ENCODE measurements around the gene FOXP4. TPM values are rescaled to one million over a fixed set of nuclear protein-coding genes. Genes with fewer than 3 reads are reported as not detected.

The FOXP4 gene
- total and polyA plus RNA-seq, 4 donors = 2.5 to 16.0 (median 4.3) TPM

- Histone ChIP-seq H3K9ac (ENCODE audit: low read depth in 1 of 2, low read length in 2 of 2) (no peak overlapping the region), H3K9me3 (ENCODE audit: control insufficient read depth in 4 of 4, low read length in 3 of 4) (no peaks in the 10 kb centered on the region), H3K4me1 (ENCODE audit: control insufficient read depth in 4 of 4, insufficient read depth in 4 of 4, low read length in 3 of 4) (peaks cover 0 to 23% (median 13%) of the 10 kb centered on the region in 4 donors), H3K36me3 (ENCODE audit: control insufficient read depth in 4 of 4, insufficient read depth in 3 of 4, low read depth in 1 of 4, low read length in 3 of 4) (no peaks in the 10 kb centered on the region), H3K4me3 (ENCODE audit: low read depth in 1 of 3, low read length in 3 of 3) (peak overlapping the region in 1 of 3 donors; percentile 36), H3K27ac (ENCODE audit: low read depth in 1 of 2, low read length in 2 of 2) (peak overlapping the region in 1 of 2 donors; percentile 41), H3K27me3 (ENCODE audit: control insufficient read depth in 4 of 4, insufficient read depth in 4 of 4, low read length in 3 of 4) (peaks cover 0 to 13% (median 3%) of the 10 kb centered on the region in 4 donors)
- no peak for TF ChIP-seq YY1 (IDR thresholded peaks at IDR 0.05)
- TF ChIP-seq MAX (IDR thresholded peaks at IDR 0.05) = no peak
- no peak for TF ChIP-seq FOXA1 (IDR thresholded peaks at IDR 0.05)
- TF ChIP-seq SP1 (IDR thresholded peaks at IDR 0.05) = no peak
- no peak for TF ChIP-seq RXRA (IDR thresholded peaks at IDR 0.05)
- no peak for TF ChIP-seq RAD21 (IDR thresholded peaks at IDR 0.05)
- TF ChIP-seq ATF3 (IDR thresholded peaks at IDR 0.05) = no peak
- TF ChIP-seq TAF1 (conservative IDR thresholded peaks at IDR 0.05) = no peak
- no peak for TF ChIP-seq JUND (IDR thresholded peaks at IDR 0.05)
- TF ChIP-seq GABPA (IDR thresholded peaks at IDR 0.05 in 1 of 2, conservative IDR thresholded peaks at IDR 0.05 in 1 of 2) = no peak
- no peak for TF ChIP-seq HNF4A (conservative IDR thresholded peaks at IDR 0.05)
- TF ChIP-seq EGR1 (IDR thresholded peaks at IDR 0.05; ENCODE audit: low read depth in 2 of 2) = no peak
- TF ChIP-seq CTCF (IDR thresholded peaks at IDR 0.05; ENCODE audit: low read depth, low read length, missing input control) = no peak
- no peak for TF ChIP-seq HNF4G (IDR thresholded peaks at IDR 0.05)
- TF ChIP-seq ZBTB33 (IDR thresholded peaks at IDR 0.05) = no peak
- TF ChIP-seq NR2F2 (IDR thresholded peaks at IDR 0.05) = no peak
- no peak for DNase-seq (ENCODE audit: low spot score)
- 24% methylated on average over 40 of the region's 40 CpGs for WGBS
Measured at GRCh38 chr6:41638935-41639808, 93.0 kb downstream of the FOXP4 start.

- Histone ChIP-seq H3K4me1 (ENCODE audit: control insufficient read depth in 4 of 4, insufficient read depth in 4 of 4, low read length in 3 of 4) (peaks cover 0 to 23% (median 13%) of the 10 kb centered on the region in 4 donors), H3K9me3 (ENCODE audit: control insufficient read depth in 4 of 4, low read length in 3 of 4) (no peaks in the 10 kb centered on the region), H3K4me3 (ENCODE audit: low read depth in 1 of 3, low read length in 3 of 3) (no peak overlapping the region), H3K27ac (ENCODE audit: low read depth in 1 of 2, low read length in 2 of 2) (no peak overlapping the region), H3K36me3 (ENCODE audit: control insufficient read depth in 4 of 4, insufficient read depth in 3 of 4, low read depth in 1 of 4, low read length in 3 of 4) (no peaks in the 10 kb centered on the region), H3K9ac (ENCODE audit: low read depth in 1 of 2, low read length in 2 of 2) (no peak overlapping the region), H3K27me3 (ENCODE audit: control insufficient read depth in 4 of 4, insufficient read depth in 4 of 4, low read length in 3 of 4) (peaks cover 0 to 9% (median 3%) of the 10 kb centered on the region in 4 donors)
- TF ChIP-seq SP1 (IDR thresholded peaks at IDR 0.05) = no peak
- TF ChIP-seq RAD21 (IDR thresholded peaks at IDR 0.05) = no peak
- TF ChIP-seq FOXA1 (IDR thresholded peaks at IDR 0.05) = no peak
- TF ChIP-seq HNF4A (conservative IDR thresholded peaks at IDR 0.05) = no peak
- TF ChIP-seq FOXA2 (IDR thresholded peaks at IDR 0.05) = no peak
- TF ChIP-seq HNF4G (IDR thresholded peaks at IDR 0.05) = no peak
- no peak for TF ChIP-seq ATF3 (IDR thresholded peaks at IDR 0.05)
- TF ChIP-seq NR2F2 (IDR thresholded peaks at IDR 0.05) = no peak
- TF ChIP-seq GABPA (IDR thresholded peaks at IDR 0.05 in 1 of 2, conservative IDR thresholded peaks at IDR 0.05 in 1 of 2) = no peak
- no peak for TF ChIP-seq YY1 (IDR thresholded peaks at IDR 0.05)
- TF ChIP-seq EGR1 (IDR thresholded peaks at IDR 0.05; ENCODE audit: low read depth in 2 of 2) = no peak
- TF ChIP-seq ZBTB33 (IDR thresholded peaks at IDR 0.05) = no peak
- no peak for TF ChIP-seq MAX (IDR thresholded peaks at IDR 0.05)
- TF ChIP-seq REST (IDR thresholded peaks at IDR 0.05) = no peak
- TF ChIP-seq TAF1 (conservative IDR thresholded peaks at IDR 0.05) = no peak
- TF ChIP-seq RXRA (IDR thresholded peaks at IDR 0.05) = no peak
- DNase-seq (ENCODE audit: low spot score) = no peak
- 80% methylated on average over 8 of the region's 8 CpGs for WGBS
Measured at GRCh38 chr6:41639809-41640371, 93.7 kb downstream of the FOXP4 start.

Data from liver (tissue), 9 donors.